Measurements from ENCODE around the gene UBN1. TPM values are rescaled to one million over a fixed set of nuclear protein-coding genes. Genes with fewer than 3 reads are reported as not detected.

Gene UBN1, protein sequence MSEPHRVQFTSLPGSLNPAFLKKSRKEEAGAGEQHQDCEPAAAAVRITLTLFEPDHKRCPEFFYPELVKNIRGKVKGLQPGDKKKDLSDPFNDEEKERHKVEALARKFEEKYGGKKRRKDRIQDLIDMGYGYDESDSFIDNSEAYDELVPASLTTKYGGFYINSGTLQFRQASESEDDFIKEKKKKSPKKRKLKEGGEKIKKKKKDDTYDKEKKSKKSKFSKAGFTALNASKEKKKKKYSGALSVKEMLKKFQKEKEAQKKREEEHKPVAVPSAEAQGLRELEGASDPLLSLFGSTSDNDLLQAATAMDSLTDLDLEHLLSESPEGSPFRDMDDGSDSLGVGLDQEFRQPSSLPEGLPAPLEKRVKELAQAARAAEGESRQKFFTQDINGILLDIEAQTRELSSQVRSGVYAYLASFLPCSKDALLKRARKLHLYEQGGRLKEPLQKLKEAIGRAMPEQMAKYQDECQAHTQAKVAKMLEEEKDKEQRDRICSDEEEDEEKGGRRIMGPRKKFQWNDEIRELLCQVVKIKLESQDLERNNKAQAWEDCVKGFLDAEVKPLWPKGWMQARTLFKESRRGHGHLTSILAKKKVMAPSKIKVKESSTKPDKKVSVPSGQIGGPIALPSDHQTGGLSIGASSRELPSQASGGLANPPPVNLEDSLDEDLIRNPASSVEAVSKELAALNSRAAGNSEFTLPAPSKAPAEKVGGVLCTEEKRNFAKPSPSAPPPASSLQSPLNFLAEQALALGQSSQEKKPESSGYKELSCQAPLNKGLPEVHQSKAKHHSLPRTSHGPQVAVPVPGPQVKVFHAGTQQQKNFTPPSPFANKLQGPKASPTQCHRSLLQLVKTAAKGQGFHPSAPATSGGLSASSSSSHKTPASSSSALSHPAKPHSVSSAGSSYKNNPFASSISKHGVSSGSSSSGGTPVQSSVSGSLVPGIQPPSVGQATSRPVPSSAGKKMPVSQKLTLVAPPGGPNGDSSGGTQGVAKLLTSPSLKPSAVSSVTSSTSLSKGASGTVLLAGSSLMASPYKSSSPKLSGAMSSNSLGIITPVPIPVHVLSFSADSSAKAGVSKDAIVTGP (N-terminal part only)
- total RNA-seq, result 10 to 100 TPM; 19.1 to 19.7 TPM
- 1 to 10 TPM; 7.3 to 9.3 TPM for polyA plus RNA-seq

DNA sequence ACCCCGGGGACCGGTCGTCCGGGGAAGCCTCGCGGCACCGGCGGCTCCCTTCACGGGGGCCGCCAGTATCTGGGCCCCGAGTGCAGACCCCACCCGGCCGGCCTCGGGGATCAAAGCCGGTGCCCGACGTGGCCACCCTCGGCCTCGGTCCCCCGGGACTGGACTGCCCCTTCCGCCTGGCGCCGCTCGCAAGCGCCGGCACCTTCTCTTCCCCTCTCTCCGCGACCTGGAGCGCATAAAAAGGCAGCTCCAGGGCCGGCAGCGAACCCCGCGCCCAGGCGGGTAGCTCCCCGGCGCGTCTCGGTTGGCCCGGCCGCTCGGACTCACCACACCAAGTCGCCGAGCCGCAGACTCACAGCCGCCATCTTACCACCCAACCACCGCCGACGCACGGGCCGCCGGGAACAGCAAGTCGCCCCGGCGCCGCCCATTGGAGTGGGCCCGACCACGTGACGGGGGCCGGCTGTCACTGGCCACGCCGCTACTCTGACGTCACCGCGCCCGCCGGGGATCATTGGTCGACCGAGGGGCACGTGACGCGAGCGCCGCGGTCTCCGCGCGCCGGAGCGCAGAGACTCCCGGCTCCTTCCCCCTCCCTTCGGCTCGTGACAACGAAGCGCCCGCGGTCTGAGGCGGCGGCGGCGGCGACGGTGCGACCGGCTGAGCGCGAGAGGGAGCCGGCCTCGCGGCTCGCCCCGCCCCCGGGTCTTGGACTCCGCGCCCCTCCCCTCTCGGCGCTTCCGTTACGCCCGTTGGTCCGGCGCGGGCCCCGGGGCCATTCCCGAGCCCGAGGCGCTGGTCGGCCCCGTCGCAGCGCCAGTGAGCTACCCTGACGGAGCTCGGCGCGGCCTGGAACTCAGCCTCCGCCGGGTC is at the start of gene UBN1, which contains the start of gene GLYR1:
Gene UBN1 (plus strand): TSS at position 581 of the 873 bp plus-strand sequence. CDS start 5,437 bp downstream, outside the sequence.
Gene GLYR1 (minus strand): TSS at position 388 of the 873 bp plus-strand sequence. CDS start 23 bp downstream, at position 365.
- peak within 1 kb of the TSS; percentile 86 to 92 for H3K9ac ChIP-seq (ENCODE audit: low read depth in 1 of 2, low read length in 2 of 2)
- peaks cover 4 to 38% (median 33%) of the 10 kb centered on the region in 4 donors for H3K4me1 ChIP-seq (ENCODE audit: control insufficient read depth in 4 of 4, insufficient read depth in 4 of 4, low read length in 3 of 4)
- peak within 1 kb of the TSS; percentile 94 to 95 for H3K27ac ChIP-seq (ENCODE audit: low read depth in 1 of 2, low read length in 2 of 2)
- peak; percentile 99 for DNase-seq (ENCODE audit: low spot score)
- under 1% methylated on average over 126 of the region's 126 CpGs for WGBS
- H3K36me3 ChIP-seq (ENCODE audit: control insufficient read depth in 4 of 4, insufficient read depth in 3 of 4, low read depth in 1 of 4, low read length in 3 of 4), result peaks cover 4 to 25% (median 16%) of the 10 kb centered on the region in 4 donors
- H3K4me3 ChIP-seq (ENCODE audit: low read depth in 1 of 3, low read length in 3 of 3), result peak within 1 kb of the TSS; percentile 89 to 96 (median 93)
- H3K9me3 ChIP-seq (ENCODE audit: control insufficient read depth in 4 of 4, low read length in 3 of 4), result no peaks in the 10 kb centered on the region
- no peaks in the 10 kb centered on the region for H3K27me3 ChIP-seq (ENCODE audit: control insufficient read depth in 4 of 4, insufficient read depth in 4 of 4, low read length in 3 of 4)
- TF ChIP-seq GABPA (IDR thresholded peaks at IDR 0.05 in 1 of 2, conservative IDR thresholded peaks at IDR 0.05 in 1 of 2) (peak in 1 of 2 donors; percentile 12), HNF4G (IDR thresholded peaks at IDR 0.05) (no peak), YY1 (IDR thresholded peaks at IDR 0.05) (peak; percentile 95), SP1 (IDR thresholded peaks at IDR 0.05) (peak; percentile 73), RXRA (IDR thresholded peaks at IDR 0.05) (no peak), EGR1 (IDR thresholded peaks at IDR 0.05; ENCODE audit: low read depth in 2 of 2) (no peak), FOXA2 (IDR thresholded peaks at IDR 0.05) (no peak), TAF1 (conservative IDR thresholded peaks at IDR 0.05) (no peak), NR2F2 (IDR thresholded peaks at IDR 0.05) (no peak), JUND (IDR thresholded peaks at IDR 0.05) (no peak), HNF4A (conservative IDR thresholded peaks at IDR 0.05) (no peak), RAD21 (IDR thresholded peaks at IDR 0.05) (peak in 1 of 2 donors; percentile 19), FOXA1 (IDR thresholded peaks at IDR 0.05) (no peak)
- TF ChIP-seq, protein P1, sequence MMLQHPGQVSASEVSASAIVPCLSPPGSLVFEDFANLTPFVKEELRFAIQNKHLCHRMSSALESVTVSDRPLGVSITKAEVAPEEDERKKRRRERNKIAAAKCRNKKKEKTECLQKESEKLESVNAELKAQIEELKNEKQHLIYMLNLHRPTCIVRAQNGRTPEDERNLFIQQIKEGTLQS (IDR thresholded peaks at IDR 0.05), result no peak
- TF ChIP-seq, protein P2, sequence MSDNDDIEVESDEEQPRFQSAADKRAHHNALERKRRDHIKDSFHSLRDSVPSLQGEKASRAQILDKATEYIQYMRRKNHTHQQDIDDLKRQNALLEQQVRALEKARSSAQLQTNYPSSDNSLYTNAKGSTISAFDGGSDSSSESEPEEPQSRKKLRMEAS (IDR thresholded peaks at IDR 0.05), result no peak
- TF ChIP-seq, protein P3, sequence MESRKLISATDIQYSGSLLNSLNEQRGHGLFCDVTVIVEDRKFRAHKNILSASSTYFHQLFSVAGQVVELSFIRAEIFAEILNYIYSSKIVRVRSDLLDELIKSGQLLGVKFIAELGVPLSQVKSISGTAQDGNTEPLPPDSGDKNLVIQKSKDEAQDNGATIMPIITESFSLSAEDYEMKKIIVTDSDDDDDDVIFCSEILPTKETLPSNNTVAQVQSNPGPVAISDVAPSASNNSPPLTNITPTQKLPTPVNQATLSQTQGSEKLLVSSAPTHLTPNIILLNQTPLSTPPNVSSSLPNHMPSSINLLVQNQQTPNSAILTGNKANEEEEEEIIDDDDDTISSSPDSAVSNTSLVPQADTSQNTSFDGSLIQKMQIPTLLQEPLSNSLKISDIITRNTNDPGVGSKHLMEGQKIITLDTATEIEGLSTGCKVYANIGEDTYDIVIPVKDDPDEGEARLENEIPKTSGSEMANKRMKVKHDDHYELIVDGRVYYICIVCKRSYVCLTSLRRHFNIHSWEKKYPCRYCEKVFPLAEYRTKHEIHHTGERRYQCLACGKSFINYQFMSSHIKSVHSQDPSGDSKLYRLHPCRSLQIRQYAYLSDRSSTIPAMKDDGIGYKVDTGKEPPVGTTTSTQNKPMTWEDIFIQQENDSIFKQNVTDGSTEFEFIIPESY (IDR thresholded peaks at IDR 0.05), result no peak
- TF ChIP-seq, protein P4, sequence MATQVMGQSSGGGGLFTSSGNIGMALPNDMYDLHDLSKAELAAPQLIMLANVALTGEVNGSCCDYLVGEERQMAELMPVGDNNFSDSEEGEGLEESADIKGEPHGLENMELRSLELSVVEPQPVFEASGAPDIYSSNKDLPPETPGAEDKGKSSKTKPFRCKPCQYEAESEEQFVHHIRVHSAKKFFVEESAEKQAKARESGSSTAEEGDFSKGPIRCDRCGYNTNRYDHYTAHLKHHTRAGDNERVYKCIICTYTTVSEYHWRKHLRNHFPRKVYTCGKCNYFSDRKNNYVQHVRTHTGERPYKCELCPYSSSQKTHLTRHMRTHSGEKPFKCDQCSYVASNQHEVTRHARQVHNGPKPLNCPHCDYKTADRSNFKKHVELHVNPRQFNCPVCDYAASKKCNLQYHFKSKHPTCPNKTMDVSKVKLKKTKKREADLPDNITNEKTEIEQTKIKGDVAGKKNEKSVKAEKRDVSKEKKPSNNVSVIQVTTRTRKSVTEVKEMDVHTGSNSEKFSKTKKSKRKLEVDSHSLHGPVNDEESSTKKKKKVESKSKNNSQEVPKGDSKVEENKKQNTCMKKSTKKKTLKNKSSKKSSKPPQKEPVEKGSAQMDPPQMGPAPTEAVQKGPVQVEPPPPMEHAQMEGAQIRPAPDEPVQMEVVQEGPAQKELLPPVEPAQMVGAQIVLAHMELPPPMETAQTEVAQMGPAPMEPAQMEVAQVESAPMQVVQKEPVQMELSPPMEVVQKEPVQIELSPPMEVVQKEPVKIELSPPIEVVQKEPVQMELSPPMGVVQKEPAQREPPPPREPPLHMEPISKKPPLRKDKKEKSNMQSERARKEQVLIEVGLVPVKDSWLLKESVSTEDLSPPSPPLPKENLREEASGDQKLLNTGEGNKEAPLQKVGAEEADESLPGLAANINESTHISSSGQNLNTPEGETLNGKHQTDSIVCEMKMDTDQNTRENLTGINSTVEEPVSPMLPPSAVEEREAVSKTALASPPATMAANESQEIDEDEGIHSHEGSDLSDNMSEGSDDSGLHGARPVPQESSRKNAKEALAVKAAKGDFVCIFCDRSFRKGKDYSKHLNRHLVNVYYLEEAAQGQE (IDR thresholded peaks at IDR 0.05), result peak; percentile 26
- TF ChIP-seq, protein P5, sequence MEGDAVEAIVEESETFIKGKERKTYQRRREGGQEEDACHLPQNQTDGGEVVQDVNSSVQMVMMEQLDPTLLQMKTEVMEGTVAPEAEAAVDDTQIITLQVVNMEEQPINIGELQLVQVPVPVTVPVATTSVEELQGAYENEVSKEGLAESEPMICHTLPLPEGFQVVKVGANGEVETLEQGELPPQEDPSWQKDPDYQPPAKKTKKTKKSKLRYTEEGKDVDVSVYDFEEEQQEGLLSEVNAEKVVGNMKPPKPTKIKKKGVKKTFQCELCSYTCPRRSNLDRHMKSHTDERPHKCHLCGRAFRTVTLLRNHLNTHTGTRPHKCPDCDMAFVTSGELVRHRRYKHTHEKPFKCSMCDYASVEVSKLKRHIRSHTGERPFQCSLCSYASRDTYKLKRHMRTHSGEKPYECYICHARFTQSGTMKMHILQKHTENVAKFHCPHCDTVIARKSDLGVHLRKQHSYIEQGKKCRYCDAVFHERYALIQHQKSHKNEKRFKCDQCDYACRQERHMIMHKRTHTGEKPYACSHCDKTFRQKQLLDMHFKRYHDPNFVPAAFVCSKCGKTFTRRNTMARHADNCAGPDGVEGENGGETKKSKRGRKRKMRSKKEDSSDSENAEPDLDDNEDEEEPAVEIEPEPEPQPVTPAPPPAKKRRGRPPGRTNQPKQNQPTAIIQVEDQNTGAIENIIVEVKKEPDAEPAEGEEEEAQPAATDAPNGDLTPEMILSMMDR (IDR thresholded peaks at IDR 0.05; ENCODE audit: low read depth, low read length, missing input control), result no peak

All from liver (tissue), 9 donors.